ENCODE results near the gene ZNF254.

GRCh38 chr19:24057144-24057543 lies 29.8 kb upstream of the ZNF254 start:
- TF ChIP-seq EZH2 (IDR thresholded peaks at IDR 0.05; ENCODE audit: borderline replicate concordance, insufficient read depth, low read length, poor library complexity, severe bottlenecking) (no peak), CTCF (IDR thresholded peaks at IDR 0.05; ENCODE audit: poor library complexity, severe bottlenecking) (no peak), EP300 (conservative IDR thresholded peaks at IDR 0.05; ENCODE audit: poor library complexity, severe bottlenecking) (no peak)

Measured in neural cell (in vitro differentiated cells).